HG02938 (cell line): ENCODE measurements around the gene NDUFAF7.
"Not testable (repeated sequence)": the region's sequence is repeated elsewhere in the genome, so short reads cannot be mapped to it uniquely, and the experiment has no call there.

ENCODE experiments used
- ATAC-seq: cut with Tn5 transposase; IDR thresholded peaks from one replicate; pipeline ENCODE4 v1.9.1; 2021; ENCODE audit warnings: mild to moderate bottlenecking, moderate library complexity; ENCODE audit not compliant: unreplicated experiment

The NDUFAF7 gene

GRCh38 chr2:37276291-37276690 is 44.8 kb downstream of the NDUFAF7 start:
- no peak for ATAC-seq

- no peak for ATAC-seq
Observed at GRCh38 chr2:37281916-37282315, 50.5 kb downstream of the NDUFAF7 start.

GRCh38 chr2:37282746-37283145 is 51.3 kb downstream of the NDUFAF7 start:
- ATAC-seq: no peak

GRCh38 chr2:37283207-37283606 is 51.7 kb downstream of the NDUFAF7 start:
- ATAC-seq: no peak

GRCh38 chr2:37284381-37284780 is 52.9 kb downstream of the NDUFAF7 start:
- ATAC-seq: no peak

- no peak for ATAC-seq
Observed at GRCh38 chr2:37287966-37288365, 56.5 kb downstream of the NDUFAF7 start.

- ATAC-seq: no peak
Observed at GRCh38 chr2:37291680-37292079, 60.2 kb downstream of the NDUFAF7 start.

GRCh38 chr2:37294858-37295257 is 63.4 kb downstream of the NDUFAF7 start:
- not testable (repeated sequence) for ATAC-seq

- ATAC-seq: no peak
Observed at GRCh38 chr2:37295469-37296073, 64.1 kb downstream of the NDUFAF7 start.

- no peak for ATAC-seq
Observed at GRCh38 chr2:37297632-37298031, 66.2 kb downstream of the NDUFAF7 start.
